Measurements from ENCODE around the gene LRRC23.
A peak's percentile ranks its signal among the peaks of the same experiment; 100 is the strongest.
"Not testable (repeated sequence)": the region's sequence is repeated elsewhere in the genome, so short reads cannot be mapped to it uniquely, and the experiment has no call there.

The LRRC23 gene

DNA sequence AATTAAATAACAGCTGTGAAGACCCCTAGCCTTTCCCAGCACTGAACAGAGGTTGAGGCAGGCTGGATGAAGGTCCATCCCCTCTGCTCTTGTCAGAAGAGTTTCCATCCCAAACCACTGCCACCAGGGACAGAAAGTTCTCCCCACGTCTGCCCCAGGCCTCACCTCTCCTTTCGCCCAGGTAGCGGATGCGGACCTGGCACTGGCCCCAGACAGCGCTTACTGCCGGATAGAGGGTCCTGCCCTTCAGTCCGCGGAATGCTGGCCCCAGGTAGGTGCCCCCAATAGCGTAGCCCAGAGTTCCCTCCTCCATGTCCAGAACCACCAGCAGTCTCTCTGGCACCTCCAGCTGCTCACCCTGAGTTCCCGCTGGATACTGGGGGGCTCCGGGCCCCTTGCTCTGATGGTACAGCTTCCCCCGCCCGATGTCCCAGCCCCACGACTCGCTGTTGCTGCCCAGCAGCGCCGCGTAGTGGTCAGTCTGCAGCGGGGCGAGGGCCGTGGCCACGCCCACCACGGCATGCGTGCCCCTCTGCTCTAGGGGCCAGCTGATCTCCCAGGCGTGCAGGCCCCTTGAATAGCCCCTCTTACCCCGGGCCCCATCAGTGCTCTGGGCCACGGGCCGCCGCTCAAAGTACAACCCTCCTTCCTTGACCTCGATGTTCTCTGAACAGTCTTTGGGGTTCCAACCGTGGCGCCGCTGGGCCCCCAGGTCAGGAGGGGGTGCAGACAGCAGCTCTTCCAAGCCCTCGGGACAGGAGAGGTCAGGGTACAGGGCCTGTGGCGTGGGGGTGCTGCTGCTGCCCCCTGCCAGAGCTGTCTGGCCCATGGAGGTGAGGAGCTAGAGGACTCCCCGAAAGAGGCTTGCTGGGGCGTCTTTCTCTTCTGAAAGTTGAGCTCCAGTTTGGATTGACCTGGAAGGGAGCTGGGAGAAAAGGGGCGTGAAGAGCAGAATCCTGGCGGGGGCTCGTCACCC, 32.3 kb upstream of the LRRC23 start:
- peak; percentile 79 for DNase-seq

GRCh38 chr12:6873094-6874014, 31.3 kb upstream of the LRRC23 start, which contains the start of gene SPSB2:
SPSB2 (minus strand) TSS chr12:6873303; CDS start chr12:6872901, 402 bp downstream.
- peak; percentile 94 for DNase-seq

DNA sequence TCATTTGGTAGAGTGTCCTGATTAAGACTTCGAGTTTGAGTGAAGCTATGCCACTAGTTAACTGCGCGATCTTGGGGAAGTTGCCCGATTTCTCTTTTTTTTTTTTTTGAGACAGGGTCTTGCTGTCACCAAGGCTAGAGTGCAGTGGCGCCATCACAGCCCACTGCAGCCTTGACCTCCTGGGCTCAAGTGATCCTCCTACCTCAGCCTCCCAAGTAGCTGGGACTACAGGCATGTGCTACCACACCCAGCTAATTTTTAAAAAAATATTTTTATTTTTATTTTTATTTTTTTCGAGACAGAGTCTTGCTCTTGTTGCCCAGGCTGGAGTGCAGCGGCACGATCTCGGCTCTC, 30.6 kb upstream of the LRRC23 start:
- not testable (repeated sequence) for DNase-seq

DNA sequence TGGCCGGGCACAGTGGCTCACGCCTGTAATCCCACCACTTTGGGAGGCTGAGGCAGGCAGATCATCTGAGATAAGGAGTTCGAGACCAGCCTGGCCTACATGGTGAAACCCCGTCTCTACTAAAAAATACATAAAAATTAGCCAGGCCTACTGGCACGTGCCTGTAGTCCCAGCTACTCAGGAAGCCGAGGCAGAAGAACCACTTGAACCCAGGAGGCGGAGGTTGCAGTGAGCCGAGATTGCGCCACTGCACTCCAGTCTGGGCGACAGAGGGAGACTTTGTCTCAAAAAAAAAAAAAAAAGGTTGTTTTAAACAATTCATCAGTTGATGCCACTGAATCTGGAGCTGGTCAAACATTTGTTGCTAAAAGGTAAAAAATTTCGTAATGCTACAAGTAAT, 24.8 kb upstream of the LRRC23 start:
- not testable (repeated sequence) for DNase-seq

GRCh38 chr12:6883252-6883651, 21.4 kb upstream of the LRRC23 start:
- DNase-seq = no peak

GRCh38 chr12:6883683-6884082, 20.9 kb upstream of the LRRC23 start:
- DNase-seq = no peak

DNA sequence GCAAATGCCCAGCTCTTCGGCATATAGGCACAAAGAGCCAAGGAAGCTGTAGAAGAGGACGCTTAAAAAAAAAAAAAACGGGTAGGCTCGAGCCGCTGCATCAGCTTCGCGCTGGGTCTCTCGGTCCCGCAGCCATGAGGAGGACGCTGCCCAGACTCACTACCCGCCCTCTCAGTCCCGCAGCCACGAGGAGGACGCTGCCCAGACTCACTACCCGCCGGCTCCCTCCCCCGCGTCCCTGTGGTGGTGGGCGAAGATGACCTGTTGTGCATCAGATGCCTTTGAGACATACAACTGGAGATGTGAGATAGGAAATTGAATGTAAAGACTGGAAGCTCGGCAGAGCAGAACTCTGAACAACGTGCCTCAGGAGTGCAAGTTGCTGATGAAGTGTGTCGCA, 20.1 kb upstream of the LRRC23 start:
- no peak for DNase-seq

- DNase-seq = not testable (repeated sequence)
These were observed 18.2 kb upstream of the LRRC23 start for GRCh38 chr12:6886206-6886999.

GRCh38 chr12:6887460-6887859, 17.2 kb upstream of the LRRC23 start:
- no peak for DNase-seq

DNA sequence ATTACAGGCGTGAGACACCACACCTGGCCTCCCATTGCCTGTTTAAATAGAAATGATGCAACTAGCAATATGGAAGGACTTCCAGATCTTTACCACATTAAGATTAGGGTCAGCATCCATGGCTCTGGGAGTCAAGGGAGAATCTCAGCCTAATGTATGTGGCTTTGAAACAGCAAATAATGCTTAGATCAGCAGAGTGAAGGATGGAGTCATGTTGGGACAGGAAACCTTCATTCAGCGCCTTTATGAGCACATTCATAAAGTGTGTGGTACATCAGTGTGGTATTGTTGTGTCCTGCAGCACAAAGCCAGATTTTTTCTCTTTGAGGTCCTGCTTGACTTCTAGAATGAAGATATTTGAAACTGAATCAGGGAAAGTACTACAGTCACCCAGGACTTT, 16.3 kb upstream of the LRRC23 start:
- no peak for DNase-seq

DNA sequence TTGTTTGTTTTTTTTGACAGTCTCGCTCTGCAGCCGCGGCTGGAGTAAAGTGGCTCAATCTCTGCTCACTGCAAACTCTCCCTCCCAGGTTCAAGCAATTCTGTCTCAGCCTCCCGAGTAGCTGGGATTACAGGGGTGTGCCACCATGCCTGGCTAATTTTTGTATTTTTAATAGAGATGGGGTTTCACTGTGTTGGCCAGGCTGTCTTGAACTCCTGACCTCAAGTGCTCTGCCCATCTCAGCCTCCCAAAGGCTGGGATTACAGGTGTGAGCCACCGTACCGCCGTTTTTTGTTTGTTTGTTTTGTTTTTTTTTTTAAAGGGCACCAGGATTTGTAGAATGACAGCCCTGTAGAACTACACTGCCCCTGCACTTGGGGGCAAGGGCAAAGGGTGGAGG, 15.8 kb upstream of the LRRC23 start:
- DNase-seq = not testable (repeated sequence)

DNA sequence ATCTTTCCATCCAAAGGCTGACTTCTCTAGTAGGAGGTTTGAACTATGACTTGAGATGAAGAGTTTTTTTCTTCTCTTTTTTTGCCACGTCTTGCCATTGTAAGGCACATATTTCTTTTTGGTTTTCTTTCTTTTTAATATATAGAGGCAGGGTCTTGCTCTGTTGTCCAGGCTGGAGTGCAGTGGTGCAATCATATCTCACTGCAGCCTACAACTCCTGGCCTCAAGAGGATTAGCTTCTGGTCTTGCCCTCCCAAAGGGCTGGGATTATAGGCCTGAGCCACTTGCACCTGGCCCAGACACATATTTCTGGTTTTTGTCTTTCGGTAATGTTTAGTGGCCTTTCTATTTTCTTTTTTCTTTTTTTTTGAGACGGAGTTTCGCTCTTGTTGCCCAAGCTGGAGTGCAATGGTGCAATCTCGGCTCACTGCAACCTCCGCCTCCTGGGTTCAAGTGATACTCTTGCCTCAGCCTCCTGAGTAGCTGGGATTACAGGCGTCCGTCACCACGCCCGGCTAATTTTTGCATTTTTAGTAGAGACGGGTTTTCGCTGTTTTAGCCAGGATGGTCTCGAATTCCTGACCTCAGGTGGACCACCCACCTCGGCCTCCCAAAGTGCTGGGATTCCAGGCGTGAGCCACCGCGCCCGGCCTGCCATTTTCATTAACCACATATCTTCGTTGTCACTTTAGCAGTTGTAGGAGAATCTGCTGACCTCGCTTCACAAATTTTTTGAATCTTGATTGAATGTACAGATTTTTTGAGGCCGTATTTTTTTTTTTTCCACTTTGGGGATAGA, 14.6 kb upstream of the LRRC23 start:
- not testable (repeated sequence) for DNase-seq

GRCh38 chr12:6890789-6891645, 13.6 kb upstream of the LRRC23 start:
- peak; percentile 97 for DNase-seq

- no peak for DNase-seq
These were observed 13.0 kb upstream of the LRRC23 start for GRCh38 chr12:6891646-6892001.

- not testable (repeated sequence) for DNase-seq
These were observed 11.9 kb upstream of the LRRC23 start for GRCh38 chr12:6892683-6893082.

- DNase-seq = no peak
These were observed 10.3 kb upstream of the LRRC23 start for GRCh38 chr12:6894321-6894720.

- DNase-seq = no peak
These were observed 7.7 kb upstream of the LRRC23 start for GRCh38 chr12:6896846-6897435.

DNA sequence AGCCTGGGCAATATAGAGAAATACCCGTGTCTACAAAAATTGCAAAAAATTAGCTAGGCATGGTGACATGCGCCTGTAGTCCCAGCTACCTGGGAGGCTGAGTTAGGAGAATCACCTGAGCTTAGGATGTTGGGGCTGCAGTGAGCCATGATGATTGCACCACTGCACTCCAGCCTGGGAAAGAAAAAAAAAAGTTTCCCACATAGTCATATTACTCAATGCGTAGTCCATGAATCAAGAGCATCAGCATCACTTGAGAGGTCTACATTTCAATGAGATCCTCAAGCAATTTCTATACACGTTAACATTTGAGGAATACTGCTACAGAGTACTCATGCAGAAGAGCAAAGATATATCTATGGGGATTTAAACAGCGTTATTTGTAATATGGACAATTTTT, 5.2 kb upstream of the LRRC23 start:
- no peak for DNase-seq

DNA sequence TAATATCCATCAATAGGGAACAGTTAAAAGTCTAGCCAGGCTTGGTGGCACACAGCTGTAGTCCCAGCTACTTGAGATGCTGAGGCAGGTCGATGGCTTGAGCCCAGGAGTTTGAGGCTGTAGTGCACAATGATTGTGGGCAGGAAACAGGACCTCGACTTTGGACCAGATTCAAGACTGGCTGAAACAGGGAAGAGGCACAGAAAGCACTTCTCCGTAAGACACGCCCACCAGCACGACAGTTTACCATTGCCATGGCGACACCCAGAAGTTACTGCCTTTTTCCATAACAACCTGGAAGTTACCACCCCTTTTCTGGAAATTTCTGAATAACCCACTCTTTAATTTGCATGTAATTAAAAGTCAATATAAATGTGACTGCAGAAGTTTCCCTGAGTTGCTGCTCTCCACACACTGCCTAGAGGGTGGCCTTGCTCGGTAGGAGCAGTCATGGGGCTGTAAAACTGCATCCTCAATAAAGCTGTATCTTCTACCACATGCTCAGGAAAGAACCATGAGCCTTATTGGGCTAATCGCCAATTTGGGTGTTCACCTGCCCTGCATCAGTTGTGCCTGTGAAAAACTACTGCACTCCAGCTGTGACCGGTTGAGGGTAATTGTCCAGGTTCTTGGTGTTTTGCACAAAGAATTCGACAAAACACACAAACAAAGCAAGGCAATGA, 4.6 kb upstream of the LRRC23 start:
- no peak for DNase-seq

DNA sequence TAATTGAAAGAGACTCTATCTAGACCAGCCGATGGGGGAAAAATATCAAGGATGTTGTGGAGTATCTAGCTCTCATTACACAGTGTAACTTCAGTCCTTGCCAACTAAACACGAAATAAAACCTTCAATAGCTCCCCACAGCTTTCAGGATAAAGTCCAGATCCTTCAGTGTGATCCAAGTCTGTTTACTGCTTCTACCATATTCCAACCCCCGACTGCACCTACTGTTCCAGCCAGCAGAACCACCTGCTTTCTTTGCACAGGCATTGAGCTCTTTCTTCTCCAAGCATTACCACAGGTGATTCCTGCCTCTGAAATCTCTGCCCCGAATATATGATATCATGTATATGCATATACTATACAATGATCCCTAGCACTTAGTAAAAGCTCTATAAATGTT, 2.2 kb upstream of the LRRC23 start:
- DNase-seq = no peak
